ENCODE results near the gene USP36.

DNA sequence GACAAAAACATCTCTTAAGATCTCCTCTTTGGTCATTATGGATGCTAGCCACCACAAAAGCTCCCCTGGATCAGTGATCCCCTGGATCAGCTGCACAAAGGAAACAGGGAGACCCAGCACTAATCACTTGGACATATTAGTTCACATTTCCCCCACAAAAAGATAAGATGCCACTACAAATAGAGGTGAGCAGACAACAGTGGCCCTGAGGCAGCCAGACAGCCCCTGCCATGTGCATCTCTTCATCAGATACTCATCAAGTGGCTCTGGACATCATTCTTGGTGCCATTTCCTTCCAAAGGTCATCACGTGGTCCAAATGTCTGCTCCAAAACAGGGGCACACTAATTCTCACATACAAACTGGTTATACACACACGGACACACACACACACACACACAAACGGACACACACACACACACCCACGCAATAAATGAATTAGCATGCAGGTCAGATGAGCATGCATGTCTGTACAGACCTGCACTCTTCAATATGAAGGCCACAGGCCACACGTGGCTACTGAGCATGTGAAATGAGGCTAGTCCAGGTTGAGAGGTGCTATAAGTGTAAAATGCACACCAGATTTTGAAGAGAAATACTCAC, 4.1 kb downstream of the USP36 start:
- TF ChIP-seq EZH2 (IDR thresholded peaks at IDR 0.05; ENCODE audit: borderline replicate concordance, low read length) (no peak), CTCF (conservative IDR thresholded peaks at IDR 0.05 in 1 of 2, IDR thresholded peaks at IDR 0.05 in 1 of 2; ENCODE audit: extremely low read depth in 1 of 2, insufficient read depth in 1 of 2, low read depth in 1 of 2, low read length in 2 of 2) (no peak)

Measured in mammary epithelial cell (primary cell).